Stimulated activated CD4-positive, alpha-beta T cell treated with anti-CD3 and anti-CD28 coated beads, TNF-alpha, amount 100 ng/mL, for 1 hour (primary cell): Measurements from ENCODE around the gene NF1.
"Not testable (repeated sequence)": the region's sequence is repeated elsewhere in the genome, so short reads cannot be mapped to it uniquely, and the experiment has no call there.

ENCODE experiments used
- DNase-seq, 3 donors: peaks; one replicate each; pipeline ENCODE4 v3.0.0-alpha.2; 2020; ENCODE audit warnings: low read depth in 3 of 3, low spot score in 1 of 3

The NF1 gene

DNA sequence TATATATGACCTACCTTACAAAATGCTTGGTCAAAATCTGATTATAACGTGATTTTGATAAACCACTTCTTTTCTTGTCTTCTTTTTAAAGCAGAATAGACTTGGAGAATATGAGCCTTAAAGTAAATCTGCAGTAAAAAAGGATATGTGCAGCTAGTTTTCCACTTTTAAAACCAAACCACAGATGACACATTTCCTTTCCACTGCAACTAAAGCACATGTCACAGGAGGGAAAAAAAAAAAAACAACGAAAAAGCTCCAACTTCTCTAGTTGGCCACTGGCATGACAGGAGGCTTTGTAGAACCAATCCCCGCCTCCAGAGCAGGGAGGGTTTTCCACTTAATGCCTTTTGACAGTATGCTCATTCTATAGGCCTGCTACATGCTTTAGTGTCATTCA is 226.7 kb downstream of the NF1 start, which contains the start of gene EVI2A:
Gene EVI2A, minus strand, starts transcription at position 142 of the 400 bp plus-strand sequence. CDS start 2,609 bp downstream, outside the sequence.
- DNase-seq, result peak; percentile 38 to 70 (median 52)

DNA sequence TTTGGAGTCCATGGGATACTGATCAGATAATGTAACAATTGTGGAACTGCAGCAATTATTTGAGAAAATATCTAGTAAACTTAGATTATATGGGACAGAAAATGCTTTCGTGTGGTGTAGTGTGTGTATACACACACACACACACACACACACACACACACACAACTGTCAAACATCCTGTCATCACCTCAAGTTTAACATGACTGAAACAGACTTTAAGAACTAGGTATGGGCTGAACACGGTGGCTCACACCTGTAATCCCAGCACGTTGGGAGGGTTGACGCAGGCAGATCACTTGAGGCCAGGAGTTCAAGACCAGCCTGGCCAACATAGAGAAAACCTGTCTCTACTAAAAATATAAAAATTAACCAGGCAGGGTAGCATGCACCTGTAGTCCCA is 227.2 kb downstream of the NF1 start:
- DNase-seq, result no peak

DNA sequence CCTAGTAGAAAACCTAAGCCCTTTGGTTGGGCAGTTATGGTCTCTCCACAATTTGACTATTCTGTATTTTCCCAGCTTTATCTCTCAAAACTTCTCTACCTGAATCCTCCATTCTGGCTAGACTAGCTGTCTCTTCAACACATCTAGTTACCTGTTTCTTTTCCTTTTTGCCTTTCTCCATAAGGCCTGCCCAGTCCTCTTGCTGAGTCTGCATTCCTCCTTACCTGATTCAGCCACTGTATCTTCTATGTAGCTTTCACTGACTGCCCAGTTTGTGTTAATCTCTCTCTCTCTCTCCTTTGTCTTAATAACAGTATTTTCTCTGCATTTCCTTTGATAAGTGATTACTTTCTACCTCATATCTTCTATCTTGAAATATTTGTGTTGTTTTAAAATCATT is 228.8 kb downstream of the NF1 start:
- no peak for DNase-seq

DNA sequence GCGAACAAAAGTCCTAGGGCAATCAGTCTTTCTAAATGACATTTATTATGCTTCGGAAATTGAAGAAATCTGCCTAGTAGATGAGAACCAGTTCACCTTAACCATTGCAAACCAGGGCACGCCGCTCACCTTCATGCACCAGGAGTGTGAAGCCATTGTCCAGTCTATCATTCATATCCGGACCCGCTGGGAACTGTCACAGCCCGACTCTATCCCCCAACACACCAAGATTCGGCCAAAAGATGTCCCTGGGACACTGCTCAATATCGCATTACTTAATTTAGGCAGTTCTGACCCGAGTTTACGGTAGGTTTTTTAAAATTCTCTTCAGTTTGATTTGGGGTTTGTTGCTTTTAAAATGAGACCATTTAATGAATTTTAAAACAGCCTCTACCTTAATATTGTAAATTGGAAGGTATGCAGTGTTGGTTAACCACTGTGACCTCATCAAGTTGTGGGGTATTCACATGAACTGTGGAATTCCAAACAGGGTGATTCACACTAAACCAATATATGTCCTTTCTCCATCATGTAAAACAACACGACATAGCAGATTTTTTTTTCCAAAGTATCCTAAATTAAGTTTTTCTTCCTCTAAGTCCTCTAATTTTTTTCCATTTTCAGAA is 232.9 kb downstream of the NF1 start:
- no peak for DNase-seq

DNA sequence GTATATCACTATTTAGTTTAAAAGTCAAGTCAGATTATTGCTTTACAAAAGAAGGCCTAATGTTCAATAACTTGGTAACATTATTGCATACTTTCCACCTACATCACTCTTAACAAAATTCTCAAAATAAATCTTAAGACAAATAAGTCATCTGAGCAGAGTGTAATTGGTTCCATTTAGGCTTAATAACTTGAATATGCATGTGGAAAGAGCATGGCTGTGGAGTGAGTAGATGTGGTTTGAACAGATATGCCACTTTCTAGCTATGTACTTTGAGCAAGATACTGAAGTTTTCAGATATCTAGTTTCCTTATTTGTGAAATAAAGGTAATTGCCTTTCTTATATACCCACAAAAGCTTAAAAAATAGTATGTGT is 233.4 kb downstream of the NF1 start:
- no peak for DNase-seq

DNA sequence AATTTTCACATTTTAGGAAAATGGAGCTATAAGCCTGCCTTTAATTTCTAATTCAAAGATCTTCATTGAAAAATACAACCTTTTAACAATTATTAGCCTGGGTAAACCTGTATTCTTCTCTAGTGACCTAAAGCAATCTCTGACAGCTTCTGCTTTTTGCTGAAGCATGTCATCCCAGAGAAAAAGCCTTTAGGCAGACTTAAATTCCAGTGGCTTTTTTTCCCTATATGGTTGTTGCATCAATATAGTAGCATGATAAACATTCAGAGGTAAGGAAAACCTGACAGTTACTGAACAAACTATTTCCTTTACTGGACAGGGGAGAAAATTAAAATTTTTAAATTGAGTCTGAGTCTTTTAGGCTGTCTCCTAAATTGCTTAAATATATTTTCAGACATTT is 234.4 kb downstream of the NF1 start:
- DNase-seq, result no peak

DNA sequence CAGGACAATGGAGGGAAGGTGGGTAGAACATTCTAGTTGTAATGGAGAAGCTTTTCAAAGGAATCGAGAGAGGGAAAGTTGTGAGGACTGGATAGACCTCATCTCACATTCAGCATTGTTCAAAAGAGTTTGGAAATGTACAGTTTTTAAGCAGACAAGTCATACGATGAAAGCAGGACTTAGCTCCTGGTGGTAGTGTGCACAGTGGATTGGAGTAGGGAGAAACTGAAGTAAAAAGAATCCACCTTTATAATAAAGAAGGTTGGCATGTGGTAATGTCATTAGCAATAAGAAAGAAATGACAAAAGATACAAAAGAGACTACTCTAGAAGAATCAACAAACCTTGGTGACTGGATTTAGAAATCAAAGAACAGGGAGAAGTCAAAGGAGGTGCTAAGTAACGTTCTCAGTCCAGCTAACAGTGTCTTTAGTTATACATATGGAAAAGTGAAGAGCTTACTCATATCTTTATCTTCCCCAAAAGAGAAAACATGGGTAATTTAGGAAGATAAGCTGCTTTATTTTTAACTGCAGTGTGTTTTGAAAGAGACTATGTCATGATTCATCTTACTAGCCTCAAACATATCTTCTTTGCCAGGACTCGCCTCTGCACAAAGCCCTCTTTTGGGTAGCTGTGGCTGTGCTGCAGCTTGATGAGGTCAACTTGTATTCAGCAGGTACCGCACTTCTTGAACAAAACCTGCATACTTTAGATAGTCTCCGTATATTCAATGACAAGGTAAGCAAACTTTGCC is 245.3 kb downstream of the NF1 start:
- DNase-seq, result no peak

DNA sequence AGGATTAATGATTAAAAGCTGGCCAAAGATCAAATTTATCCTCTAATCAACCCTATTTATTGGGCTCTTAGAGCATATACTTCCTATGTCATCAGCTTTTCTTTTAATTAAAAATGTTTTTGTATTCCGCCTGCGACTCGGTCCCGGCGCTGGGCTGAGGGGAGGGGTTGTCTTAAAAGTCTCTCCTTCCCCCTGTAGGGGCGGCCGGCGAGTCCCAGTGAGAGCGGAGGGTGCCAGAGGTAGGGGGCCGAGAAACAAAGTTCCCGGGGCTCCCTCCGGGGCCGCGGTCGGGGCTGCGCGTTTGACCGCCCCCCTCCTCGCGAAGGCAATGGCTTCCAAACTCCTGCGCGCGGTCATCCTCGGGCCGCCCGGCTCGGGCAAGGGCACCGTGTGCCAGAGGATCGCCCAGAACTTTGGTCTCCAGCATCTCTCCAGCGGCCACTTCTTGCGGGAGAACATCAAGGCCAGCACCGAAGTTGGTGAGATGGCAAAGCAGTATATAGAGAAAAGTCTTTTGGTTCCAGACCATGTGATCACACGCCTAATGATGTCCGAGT is 250.5 kb downstream of the NF1 start:
- DNase-seq, result not testable (repeated sequence)

DNA sequence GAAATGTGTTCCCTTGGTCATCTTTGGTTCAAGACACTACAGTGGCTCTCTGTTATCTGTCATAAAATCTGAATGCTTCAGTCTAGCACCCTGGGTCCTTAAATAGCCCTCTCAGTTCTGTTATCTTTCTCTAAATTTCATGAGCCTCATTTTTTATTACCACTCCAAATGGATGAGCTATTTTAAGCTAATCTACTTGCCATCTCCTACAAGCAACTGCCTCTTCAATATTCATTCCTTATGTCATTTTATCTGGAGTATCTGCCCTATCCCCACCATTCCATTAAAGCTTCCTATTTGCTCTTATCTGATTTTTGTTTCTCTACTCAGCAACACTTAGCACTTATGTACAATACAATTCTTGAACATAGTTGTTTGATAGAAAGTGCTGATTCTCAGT is 254.7 kb downstream of the NF1 start:
- no peak for DNase-seq

DNA sequence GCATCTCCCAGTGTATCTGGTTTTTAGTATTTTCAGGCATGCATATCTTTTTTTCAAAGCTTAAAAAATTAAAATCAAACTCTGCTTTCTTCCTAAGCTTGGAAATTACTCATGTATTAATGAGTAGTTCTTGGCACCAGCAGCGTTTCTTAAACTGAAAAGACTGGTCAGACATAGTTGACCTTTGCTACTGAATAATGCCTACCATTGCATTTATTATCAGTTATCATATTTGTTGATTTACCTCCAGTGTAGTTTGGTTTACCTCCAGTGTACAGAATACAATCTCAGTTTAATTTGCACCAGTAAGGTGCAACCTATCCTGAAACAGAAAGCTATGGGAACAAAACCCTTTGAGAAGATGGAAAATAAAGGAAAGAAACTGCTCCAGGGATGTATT is 261.2 kb downstream of the NF1 start:
- DNase-seq, result no peak

DNA sequence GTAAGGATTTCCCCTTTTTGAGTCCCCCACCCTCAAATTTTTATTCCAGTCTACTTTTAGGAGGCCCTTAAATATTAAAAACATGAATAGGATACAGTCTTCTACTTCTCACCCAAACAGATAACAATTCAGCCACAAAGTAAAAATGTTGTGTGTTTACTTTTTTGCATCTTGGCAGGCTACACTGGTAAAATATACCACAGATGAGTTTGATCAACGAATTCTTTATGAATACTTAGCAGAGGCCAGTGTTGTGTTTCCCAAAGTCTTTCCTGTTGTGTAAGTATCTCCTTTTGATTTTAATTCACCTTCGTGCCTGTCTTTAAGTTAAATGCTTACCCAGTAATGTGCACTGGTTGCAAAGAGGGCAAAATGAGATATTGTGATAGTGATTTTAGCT is 262.3 kb downstream of the NF1 start:
- DNase-seq, result no peak

DNA sequence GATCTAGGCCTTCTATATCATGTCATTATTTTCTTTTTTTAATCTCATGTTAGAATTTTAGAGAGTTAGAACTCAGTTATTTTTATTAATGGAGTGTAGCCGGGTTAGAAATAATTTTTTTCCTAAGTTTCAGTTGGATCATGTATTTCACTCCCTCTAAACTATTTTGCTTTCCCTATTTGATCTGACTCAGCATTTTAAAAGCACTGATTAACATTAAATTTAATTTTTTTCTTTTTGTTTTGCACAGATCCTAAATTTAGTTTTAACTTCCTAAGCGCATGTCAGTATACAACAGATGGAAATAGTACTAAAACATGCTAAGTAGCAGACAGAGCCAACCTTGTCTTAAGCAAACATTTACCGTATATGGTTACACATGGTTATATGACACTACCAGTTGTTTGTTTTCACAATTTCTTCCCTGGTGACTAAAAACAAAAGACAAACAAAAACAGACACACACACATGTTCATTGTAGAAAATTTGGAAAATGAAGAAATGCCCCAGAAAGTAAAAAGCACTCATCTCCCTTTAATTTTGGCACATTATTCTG is 263.1 kb downstream of the NF1 start:
- no peak for DNase-seq

DNA sequence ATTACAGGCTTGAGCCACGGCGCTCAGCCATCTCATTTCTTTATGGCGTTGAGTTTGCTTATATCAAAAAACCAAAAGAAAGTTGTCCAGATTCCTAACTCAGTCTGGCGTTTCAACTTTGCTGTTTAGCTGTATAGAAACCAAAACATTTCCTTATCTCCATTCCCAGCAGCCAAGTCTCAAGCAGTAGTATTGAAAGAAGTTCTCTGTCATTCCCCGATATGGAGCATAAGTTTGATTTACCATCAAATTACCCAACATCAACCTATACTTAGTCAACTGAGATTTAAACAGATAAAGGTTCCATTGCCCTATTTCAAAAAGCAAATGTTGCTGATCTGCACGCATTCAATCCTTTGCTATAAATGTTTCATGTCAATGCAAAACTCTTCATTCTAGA is 269.2 kb downstream of the NF1 start:
- DNase-seq, result no peak

DNA sequence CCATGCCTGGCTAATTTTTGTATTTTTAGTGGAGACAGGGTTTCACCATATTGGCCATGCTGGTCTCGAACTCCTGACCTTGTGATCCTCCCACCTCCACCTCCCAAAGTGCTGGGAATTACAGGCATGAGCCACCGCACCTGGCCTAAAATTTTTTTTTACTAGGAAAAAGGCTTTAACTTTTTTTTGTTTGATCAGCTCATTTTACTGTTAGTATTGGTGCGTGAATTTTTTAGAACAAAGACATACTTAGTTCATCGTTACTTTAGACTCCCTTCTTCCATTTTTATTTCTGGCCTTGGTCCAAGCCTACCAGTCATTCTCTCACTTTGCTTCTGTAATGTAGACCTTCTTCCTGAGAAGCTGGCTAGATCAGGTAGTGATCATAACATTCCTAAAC is 271.3 kb downstream of the NF1 start:
- no peak for DNase-seq

DNA sequence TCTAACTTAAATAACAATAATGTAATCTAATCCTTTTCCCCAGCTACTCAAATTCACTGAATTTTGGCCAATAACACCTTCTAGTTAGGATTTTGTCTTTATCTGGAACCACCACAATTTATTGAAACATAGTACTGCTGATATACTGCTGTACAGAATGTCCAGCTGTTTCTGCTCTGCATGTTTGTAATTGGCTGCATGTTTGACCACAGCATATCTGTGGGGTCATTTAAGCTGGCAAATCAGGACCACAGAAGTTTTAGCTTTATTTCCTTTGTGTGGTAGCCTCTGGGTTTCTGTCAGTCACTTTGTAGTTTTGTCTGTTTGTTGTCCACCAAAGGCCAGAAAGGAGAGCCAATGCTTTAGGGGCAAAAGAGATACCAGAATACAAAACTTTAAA is 274.5 kb downstream of the NF1 start:
- no peak for DNase-seq

DNA sequence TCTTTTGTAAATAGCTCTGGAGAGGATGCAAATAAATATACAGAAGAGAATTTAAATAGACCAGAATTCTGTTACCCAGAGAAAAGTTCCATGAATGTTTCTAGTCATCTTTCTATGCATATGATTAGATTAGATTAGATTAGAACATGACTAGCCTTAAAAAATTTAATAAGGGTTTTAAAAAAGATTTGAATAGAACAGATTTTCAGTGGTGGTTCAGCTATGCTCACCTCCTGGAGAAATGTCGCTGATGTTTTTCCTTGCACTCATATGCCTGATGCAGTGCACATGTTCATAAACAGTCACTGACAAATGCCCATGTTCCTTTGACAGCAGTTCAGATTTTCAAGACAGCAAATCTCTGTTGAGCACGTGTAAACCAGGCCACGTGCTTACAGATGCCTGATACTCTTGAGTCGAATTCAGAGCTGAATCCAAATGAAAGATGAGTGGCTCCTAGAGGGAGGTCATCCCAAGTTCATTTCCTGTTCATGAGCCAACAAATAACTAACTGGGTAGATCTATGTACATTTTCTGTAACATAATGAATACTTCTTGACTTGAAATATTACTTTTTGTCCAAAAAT is 276.8 kb downstream of the NF1 start:
- DNase-seq, result no peak

DNA sequence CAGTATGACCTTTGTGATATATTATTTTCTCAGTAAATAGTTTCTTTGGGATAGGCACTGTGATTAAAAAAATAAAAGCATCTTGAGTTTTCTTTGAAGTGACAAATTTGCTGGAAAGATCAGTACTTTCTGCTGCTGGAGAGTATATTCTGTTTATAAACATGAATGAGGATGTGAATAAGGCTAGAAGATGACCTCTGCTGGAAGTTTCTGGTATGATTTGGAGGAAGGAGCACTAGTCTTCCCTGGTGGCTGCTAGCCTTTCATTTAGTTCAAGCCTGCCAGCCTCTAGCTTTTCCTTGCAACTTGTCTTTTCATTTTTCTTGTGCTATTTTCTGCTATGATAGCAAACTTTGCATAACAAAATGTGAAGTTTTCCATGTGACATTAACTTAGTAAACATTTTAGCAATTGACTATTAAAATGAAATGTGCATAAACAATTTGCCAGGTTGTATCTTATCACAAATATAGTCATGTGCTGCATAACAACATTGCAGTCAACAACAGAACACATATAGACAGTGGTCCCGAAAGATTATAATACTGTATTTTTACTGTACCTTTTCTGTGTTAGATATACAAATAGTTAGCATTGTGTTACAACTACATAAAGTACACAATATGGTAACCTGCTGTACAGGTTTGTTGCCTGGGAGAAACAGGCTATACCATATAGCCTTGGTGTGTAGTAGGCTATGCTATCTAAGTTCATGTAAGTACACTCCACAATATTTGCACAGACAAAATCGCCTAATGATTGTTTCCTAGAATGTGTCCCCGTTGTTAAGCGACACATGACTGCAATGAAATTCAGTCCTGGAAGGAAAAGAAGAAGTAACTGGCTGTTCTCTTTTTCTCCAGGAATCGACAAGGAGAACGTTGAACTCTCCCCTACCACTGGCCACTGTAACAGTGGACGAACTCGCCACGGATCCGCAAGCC is 278.6 kb downstream of the NF1 start:
- no peak for DNase-seq

DNA sequence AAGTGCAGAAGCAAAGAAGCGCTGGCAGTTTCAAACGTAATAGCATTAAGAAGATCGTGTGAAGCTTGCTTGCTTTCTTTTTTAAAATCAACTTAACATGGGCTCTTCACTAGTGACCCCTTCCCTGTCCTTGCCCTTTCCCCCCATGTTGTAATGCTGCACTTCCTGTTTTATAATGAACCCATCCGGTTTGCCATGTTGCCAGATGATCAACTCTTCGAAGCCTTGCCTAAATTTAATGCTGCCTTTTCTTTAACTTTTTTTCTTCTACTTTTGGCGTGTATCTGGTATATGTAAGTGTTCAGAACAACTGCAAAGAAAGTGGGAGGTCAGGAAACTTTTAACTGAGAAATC is 279.3 kb downstream of the NF1 start:
- no peak for DNase-seq

DNA sequence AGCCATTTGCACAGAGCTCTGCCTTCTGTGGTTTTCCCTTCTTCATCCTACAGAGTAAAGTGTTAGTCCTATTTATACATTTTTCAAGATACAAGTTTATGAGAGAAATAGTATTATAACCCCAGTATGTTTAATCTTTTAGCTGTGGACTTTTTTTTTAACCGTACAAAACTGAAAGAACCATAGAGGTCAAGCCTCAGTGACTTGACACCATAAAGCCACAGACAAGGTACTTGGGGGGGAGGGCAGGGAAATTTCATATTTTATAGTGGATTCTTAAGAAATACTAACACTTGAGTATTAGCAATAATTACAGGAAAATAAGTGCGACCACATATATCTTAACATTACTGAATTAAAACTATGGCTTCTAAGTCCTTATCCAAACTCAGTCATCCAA is 279.7 kb downstream of the NF1 start:
- no peak for DNase-seq

DNA sequence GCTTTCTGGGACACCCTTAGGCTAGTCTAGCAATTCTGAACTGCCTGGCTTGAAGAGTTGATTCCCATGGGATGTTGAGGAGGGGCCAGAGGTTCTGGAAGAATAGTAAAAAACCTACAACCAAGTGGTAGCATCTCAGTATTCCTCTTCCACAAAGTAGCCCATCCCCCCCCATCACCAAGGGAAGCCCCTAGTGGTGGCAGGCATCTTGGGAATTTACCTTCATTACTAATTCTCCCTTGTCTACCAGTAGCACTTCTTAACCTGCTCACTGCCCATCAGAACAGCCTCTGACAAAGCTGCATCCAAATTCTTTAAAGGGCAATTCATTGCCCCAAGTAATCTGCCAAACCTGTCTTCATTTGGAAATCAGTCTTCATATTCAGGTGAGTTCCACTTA is 283.9 kb downstream of the NF1 start:
- no peak for DNase-seq

DNA sequence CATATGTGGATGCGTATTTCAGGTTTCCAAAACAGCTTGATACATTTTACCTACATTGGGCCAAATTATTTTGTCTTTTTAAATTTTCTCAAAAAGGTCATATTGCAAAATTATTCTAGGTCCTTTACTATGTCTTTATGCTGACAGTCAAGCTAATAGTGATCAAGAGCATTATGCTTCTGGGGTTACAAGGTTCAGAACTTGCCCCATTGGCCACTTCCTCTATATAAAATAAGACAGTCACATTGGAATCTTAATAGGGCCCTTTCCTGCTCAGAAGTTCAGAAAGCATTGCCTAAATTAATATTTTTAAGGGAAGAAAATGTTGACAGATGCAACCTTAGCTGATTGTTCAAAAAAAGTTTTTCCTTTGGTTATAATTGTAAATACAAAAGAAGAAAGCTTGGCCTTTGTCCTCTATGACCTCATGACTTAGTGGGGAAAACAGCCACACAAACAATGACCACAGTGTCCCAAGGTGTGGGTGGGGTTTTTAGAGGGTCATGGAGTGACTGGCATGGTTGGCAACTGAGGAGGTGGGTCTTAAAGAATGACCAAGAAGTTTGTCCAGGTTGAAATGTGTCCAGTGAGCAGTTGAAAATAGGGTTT is 284.9 kb downstream of the NF1 start:
- DNase-seq, result no peak
